Measurements from ENCODE around the gene RRP7A. TPM values are rescaled to one million over a fixed set of nuclear protein-coding genes. Genes with fewer than 3 reads are reported as not detected.

The RRP7A gene
- total and polyA plus RNA-seq, 12 donors: 10.3 to 53.9 (median 35.7) TPM

DNA sequence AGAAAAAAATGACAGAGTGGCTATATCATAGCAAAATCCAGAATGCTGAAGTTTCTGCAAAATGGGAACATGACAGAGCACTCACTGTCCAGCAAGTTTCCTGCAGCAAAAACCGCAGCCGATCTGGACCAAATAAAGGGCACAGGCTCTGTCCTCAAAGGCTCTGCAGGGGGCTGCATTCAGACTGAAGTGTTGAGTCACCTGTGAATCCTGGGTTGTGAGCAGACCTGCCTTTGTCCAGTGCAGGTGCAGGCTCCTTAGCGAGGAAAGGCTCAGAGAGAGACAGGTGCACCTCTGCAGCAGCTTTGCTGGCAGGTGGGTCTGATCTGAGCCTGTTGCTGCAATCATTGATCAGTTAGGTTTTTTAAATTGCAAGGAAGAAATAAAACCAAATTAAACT lies 58.1 kb downstream of the RRP7A start:
- DNase-seq: no peak
- no peaks in the 10 kb centered on the region for H3K4me1 ChIP-seq (replicated peaks in 1 of 2)
- peaks cover 6% of the 10 kb centered on the region for H3K27me3 ChIP-seq
- TF ChIP-seq CTCF (IDR thresholded peaks at IDR 0.05) (no peak), POLR2A (IDR thresholded peaks at IDR 0.05) (no peak)
- no peaks in the 10 kb centered on the region for H3K9me3 ChIP-seq (replicated peaks in 1 of 3)
- H3K27ac ChIP-seq: no peak overlapping the region
- intact Hi-C loops (cut with DNase I): no loop called here
- 63 to 77% (median 73%) methylated on average over 3 of the region's 3 CpGs for WGBS, 4 donors
- no peaks in the 10 kb centered on the region for H3K36me3 ChIP-seq (replicated peaks in 1 of 2)
- no peak overlapping the region for H3K4me3 ChIP-seq

Small RNA genes within 50 kb of the gene (small RNA-seq; reads per million reads assigned to genes)
- 0 reads per million in 2 donors for gene RN7SKP80
- 0 reads per million in 2 donors for gene RNU6-513P

Other genes starting within 250 kb of the RRP7A start
- gene TCF20, start 249.1 kb downstream of the RRP7A start, total RNA-seq: 10 to 100 TPM; 18.5 to 43.9 (median 28.3) TPM
- gene TCF20, start 249.1 kb downstream of the RRP7A start, polyA plus RNA-seq: 10 to 100 TPM in 2 of 3 donors, 1 to 10 TPM in 1; 5.6 to 16.2 (median 11.9) TPM
- 10 to 100 TPM in 2 of 9 donors, 1 to 10 TPM in 6, under 1 TPM in 1; 0.44 to 11.2 (median 8.5) TPM for gene NFAM1, start 87.4 kb downstream of the RRP7A start, total RNA-seq
- gene NFAM1, start 87.4 kb downstream of the RRP7A start, polyA plus RNA-seq: 1 to 10 TPM in 2 of 3 donors, under 1 TPM in 1; 0.88 to 3.1 (median 1.1) TPM
- gene SERHL2, start 34.2 kb upstream of the RRP7A start, total RNA-seq: 10 to 100 TPM in 1 of 9 donors, 1 to 10 TPM in 8; 1.1 to 11.6 (median 6.0) TPM
- 1 to 10 TPM; 3.4 to 5.8 (median 5.3) TPM for gene SERHL2, start 34.2 kb upstream of the RRP7A start, polyA plus RNA-seq
- 10 to 100 TPM; 32.1 to 80.2 (median 46.7) TPM for gene POLDIP3, start 95.1 kb upstream of the RRP7A start, total RNA-seq
- gene POLDIP3, start 95.1 kb upstream of the RRP7A start, polyA plus RNA-seq: 10 to 100 TPM; 18.7 to 66.1 (median 24.1) TPM
- under 1 TPM in 5 of 9 donors, not detected in 4; 0.31 to 0.86 (median 0.71) TPM for gene ATP5MGL, start 120.8 kb upstream of the RRP7A start, total RNA-seq
- gene ATP5MGL, start 120.8 kb upstream of the RRP7A start, polyA plus RNA-seq: not detected
- 100 to 1,000 TPM; 187 to 578 (median 271) TPM for gene CYB5R3, start 129.6 kb upstream of the RRP7A start, total RNA-seq
- 100 to 1,000 TPM; 101 to 313 (median 201) TPM for gene CYB5R3, start 129.6 kb upstream of the RRP7A start, polyA plus RNA-seq
- 10 to 100 TPM in 7 of 9 donors, 1 to 10 TPM in 2; 1.9 to 29.8 (median 17.1) TPM for gene A4GALT, start 201.1 kb upstream of the RRP7A start, total RNA-seq
- gene A4GALT, start 201.1 kb upstream of the RRP7A start, polyA plus RNA-seq: 10 to 100 TPM in 2 of 3 donors, 1 to 10 TPM in 1; 4.2 to 21.5 (median 17.8) TPM